HG03097 (cell line): Measurements from ENCODE around the gene KCNB1.

Experiments used
- ATAC-seq: cut with Tn5 transposase; IDR thresholded peaks from one replicate; pipeline ENCODE4 v1.9.1; 2021; ENCODE audit not compliant: unreplicated experiment, low FRiP score

Gene KCNB1

DNA sequence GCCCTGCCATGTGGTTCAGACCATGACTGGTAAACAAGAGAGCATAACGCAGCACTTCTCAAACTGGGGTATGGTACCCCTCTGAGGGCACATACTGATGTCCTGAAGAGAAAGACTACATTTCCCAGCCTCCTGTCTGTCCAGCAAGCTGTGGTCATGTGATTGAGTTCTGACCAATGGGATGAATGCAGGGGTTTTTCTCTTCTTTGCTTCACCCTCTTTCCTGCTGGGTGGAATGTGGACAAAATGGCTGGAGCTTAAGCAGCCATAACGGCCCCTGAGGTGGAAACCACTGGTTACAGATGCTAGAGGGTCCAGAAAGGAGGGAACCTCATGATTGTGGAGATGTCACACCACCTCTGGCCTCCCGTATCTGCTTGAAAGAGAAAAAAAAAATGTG, 19.4 kb upstream of the KCNB1 start:
- no peak for ATAC-seq

DNA sequence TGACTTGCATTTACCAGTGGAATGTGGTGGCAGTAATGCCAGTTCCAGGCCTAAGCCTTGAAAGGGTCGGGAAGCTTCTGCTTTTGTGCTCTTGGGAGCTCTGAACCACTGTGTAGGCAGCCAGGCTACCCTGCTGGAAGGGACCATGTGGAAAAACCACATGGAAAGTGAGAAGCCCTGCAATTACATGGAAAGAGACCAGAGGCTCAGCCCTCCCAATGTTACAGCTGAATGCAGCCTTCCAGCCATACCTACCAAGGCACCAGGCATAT, 14.9 kb upstream of the KCNB1 start:
- no peak for ATAC-seq

DNA sequence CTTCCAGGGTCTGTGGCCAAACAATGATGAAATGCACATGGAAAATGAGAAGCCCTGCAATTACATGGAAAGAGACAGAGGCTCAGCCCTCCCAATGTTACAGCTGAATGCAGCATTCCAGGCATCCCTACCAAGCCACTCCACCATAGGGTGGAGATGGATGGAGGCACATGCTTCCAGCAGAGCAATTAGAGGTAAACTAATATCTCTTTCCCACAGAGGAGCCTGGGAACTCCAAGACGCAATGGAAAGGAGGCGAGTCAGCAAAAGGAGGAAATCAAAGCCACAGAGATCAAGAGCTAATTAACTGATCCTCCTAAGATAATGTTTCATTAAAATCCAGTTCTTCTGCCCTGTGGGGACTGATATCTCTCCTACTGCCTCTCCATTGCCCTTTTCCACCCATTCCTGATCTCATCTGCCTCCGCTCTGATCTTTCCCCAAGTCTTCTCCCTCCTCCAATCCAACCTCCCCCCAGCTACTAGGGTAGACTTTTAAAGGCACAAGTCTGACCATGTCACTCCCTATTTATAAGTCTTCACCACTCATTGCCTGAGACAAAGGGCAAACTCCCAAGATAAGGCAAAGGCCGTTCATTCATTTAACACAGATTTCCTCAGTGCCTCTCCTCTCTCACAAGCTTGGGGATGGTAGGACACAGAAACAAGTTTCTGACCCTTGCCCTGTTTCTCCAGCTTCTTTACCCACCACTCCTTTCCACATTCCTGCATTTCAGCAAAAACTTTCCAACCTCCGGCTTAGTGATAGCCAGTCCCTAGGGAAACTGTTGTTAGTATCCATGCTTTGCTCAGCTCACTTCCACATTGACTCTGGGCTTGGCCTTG, 14.3 kb upstream of the KCNB1 start:
- ATAC-seq, result no peak

DNA sequence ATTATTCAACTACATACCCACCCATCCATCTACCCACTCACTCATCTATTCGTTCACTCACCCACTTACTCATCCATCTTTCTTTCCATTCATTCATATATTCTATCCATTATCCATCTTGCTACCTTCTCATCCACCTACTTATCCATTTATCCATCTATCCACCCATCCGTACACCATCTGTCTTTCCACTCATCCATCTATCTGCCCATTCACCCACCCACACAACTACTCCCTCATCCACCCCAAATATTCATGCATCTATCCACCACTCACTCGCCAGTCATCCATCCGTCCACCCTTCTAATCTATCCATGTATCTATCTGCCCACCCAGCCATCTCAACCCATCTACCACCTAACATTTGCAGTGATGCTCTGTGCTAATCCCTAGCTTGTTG, 13.6 kb upstream of the KCNB1 start:
- ATAC-seq, result no peak

DNA sequence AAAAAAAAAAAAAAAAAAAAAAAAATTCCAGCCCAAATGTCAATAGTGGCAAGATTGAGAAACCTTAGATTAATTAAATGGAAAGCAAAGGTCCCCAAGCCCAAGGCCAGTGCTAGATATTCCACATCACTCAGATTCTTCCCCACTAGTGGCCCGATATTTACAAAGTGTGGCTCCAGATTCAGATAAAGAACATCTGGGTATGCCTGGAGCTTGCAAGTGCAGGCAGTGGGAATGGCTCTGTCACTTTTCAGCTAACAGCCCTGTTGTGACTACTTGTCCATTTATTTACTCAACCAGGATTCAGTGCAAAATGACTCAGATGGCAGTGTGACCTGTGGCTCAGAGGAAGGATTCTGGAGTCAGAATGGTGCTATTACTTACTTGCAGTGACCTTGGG, 8.2 kb upstream of the KCNB1 start:
- no peak for ATAC-seq

DNA sequence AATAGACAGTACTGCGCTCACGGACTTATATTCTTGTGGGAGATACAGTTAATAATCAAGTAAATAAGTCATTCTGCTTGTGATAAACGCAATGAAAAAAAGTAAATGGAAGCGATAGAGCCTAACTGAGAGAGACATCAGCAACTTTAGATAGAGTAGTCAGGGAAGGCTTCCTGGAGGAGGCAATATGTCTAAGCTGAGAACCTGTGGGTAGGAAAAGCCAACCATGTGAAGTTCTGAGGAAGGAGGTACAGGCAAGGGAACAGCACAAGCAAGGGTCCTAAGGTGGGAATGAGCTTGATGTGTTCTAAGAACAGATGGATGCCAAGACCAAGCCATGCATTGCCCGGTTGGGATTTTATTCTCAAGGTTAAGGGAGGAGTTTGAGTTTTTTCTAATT, 7.2 kb upstream of the KCNB1 start:
- no peak for ATAC-seq

DNA sequence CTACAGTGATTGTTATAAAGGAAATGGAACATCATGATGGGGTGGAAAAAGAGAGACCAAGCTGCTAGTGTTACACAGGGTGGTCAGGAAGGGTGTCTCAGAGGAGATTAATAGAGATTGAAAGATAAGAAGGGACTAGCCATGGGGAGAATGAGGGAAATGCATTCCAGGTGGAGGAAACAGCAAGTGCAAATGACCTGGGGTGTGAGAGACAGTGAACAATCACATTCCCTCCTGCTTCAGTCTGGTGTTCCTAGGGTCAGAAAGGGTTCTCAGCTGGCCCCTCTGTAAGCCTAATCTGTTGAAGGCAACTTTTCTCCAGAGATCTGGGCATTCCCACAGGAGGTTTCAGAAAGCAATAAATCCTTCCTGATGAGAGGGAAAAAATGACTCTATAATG, 3.6 kb upstream of the KCNB1 start:
- ATAC-seq, result no peak

DNA sequence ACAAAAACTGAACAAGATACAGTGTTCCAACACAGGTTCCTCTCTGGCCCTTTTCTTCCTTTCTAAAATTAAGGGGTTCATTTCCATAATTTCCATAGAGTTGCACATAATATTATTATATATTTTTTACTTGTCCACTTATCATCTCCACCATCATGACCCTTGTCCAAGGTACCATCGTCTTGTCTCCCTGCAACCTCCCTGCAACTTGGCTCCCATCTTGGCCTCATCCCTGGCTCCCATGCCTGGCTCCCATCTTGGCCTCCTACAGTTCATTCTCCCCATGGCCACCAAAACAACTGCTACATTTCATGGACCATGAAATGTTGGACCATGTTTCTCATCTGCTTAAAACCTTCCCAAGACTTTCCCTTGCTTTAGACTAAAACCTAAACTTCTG, 3.1 kb upstream of the KCNB1 start:
- no peak for ATAC-seq

DNA sequence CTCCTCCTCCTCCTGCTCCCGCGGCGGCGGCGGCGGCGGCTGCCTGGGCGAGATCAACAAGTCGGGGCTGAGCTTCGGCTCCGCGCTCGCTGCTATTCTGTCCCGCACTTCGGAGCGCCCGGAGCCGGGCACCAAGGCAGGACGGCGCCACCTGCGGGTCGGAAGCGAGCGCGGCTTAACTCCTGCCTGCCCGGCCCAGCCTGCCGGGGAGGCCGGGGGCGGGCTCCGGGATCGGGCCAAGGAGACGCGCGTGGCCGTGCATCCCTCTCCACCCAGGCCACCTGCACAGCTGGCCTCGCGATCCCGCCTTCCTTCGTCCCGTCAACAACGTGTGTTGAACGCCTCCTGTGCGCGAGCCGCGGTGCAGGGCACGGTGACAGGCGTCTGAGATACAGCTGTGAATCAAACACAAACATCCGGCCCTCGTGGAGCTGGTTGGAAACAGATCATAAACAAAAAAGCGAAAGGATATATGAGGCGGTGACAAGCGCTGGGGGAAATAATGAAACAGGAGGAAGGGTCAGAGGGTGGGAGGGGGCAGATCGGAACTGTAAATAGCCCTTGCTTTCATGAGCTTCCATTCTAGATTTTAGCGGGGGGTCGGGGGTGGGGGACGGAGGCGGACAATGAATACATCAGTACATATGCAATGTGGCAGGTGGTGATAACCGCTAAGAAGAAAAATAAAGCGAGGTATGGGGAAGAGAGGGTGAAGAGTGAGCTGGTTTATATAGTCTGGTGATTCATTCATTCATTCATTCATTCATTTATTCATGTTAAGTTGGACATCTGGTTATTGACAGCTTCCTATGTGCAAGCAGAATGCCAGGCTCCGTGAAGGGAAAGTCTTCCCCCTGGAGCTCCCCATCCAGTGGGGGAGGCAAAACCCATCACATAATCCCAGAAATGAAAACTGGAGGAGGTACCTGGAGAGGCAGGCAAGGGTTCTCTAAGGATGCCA, 2.0 kb upstream of the KCNB1 start:
- ATAC-seq, result no peak

DNA sequence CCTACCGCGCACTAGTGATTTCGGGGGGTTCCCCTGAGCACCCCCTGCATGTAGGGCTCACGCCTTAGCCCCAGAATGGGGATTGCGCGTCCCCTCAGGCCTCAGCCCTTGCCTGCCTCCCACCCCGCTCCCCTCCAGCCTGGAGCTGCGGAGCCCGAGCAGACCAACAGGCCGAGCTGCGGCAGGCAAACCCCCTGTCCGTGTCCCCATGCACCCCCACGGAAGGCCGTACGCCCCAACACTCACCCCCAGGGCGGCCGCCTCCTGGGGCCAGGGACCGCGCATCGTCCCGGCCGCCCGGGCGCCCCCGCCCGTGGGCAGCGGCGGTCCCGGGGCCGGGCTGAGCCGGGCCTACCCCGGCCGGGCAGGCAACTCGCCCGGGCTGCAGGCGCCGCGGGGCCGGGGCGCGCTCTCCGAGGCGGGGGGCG, 1.2 kb upstream of the KCNB1 start:
- ATAC-seq, result no peak

DNA sequence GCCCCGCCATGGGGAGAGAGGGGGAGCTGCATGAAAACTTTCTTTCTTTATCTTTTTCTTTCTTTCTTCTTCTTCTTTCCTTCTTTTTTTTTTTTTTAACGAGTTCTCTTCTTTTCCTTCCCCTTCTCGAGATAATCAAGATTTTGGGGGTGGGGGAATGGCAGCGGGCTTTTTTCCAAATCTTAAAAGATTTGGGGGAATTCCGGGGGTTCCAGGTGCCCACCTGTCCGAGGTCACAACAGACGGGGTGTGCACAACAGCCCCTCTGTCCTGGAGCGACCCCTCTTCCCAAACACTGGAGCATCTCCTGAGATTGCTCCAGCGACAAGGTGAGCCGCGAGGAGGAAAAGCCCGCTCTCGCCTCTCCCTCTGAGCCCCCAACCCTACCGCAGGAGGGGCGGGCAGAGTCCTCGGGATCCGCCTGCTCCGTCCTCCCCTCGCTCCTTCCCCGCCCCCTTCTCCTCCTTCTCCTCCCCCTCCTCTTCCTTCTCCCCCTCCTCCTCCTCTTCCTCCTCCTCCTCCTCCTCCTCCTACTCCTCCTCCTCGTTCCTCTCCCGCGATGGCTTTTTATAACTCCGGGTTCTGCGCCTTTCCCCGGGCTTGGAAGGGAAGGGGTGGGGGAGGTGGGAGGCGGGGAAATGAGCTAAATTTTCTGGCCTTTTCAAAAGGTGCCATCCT, 689 bp upstream of the KCNB1 start:
- no peak for ATAC-seq

DNA sequence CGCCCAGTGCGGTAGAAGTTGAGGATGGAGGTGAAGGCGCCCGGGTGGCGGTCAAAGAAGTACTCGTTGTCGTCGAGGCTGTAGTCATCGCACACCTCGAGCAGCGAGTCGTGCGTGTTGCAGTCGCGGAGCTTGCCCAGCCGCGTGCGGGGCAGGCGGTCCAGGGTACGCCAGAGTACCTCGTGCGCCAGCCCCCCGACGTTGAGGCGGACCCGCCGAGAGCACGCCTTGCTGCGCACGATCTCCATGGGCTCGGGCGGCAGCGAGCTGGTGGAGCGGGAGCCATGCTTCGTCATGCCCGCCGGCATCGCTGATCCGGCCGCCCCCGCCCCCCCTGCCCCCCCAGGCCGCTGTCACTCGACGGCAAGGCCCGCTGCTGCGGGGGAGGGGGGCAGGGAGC, 295 bp downstream of the KCNB1 start:
- no peak for ATAC-seq

DNA sequence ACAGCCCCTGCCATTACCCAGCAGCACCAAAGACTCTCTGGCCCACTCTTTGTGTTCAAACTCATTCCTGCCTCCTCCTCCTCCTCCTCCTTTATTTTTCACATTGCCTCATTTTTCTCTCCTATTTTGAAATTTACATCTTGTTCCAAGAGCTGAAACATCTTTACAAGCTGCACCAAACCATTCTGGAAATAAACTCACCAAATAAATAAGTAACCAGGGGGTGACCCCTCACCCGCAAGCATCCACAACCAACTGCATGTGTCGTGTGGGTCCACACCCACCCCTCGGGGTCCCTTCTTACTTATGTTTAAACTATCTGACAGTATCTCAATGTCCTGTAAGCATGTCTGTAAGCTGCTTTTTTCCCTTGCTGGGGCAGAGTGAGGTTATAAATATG, 1.4 kb downstream of the KCNB1 start:
- no peak for ATAC-seq

DNA sequence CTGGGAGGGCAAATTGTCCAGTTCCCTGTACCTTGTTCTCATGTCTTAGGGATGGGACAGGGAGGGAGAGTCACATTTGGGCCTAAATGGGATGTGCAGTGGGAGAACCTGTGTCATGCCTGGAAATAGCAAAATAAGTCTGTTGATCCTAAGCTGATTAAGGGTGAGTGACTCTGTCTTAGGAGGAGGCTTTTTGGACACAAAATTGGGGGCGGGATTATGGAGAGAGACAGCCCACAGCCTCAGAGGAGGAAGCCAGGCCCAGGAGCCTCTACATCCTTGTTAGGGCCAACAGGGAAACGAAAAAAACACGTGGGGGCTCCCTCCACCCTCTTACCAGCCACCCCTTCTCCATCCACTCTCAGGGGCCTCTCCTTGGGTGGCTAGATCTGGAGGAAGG, 2.2 kb downstream of the KCNB1 start:
- ATAC-seq, result no peak

DNA sequence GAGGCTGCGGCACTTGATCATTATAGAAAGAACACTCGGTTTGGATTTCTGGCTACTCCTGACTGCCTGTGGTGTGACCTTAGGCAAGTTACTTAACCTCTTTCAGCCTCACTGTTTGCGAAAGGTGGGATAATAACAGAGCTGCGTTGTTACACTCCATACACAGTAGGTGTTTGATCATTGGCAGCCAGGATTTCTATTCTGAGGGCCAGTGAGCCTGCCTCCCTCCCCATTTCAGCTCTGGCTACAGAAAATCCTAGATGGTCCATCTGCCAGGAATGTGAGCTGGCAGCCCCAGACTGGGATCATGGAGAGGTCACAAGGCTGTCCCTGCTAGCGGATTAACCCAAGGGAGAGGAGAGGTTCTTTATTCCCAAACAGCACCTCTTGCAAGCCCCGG, 2.7 kb downstream of the KCNB1 start:
- no peak for ATAC-seq

DNA sequence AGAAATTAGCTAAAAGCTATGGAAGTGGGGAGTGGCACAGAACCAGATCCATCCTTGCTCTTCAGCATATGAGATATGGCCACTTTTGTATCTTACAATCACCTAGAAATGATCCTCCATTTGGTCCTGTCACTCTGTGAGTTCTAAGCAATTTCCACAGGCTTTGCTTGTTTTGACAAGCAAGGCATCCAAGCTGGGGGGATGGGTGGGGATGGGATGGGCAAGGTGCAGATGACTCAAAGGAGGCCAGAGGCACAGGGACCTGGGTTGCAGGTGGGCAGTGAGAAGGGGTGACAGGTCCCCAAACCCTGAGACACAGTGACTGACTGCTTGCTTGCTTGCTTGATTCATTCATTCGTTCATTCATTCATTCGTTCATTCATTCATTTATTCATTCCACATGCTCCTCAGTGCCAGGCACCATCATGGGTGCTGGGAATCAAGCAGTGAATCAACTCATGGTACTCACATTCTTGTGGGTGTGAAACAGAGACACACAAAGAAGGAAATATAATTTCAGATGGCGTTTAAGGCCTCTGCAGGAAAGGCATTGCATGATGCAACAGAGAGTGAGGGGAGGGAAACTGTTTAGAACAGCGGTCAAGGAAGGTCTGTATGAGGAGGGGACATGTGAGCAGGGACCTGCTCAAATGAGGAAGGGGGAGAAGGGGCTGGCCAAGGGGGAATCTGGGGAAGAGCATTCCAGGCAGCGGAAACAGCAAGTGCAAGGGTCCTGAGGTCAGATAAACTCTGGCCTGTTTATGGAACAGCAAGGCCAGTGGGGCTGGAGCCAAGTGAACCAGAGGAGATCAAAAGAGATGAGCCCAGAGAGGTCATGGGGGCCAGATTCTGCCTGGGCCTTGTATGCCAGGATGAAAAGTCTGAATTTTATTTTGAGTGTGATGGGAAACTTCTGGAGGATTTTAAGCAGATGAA, 3.4 kb downstream of the KCNB1 start:
- ATAC-seq, result no peak

DNA sequence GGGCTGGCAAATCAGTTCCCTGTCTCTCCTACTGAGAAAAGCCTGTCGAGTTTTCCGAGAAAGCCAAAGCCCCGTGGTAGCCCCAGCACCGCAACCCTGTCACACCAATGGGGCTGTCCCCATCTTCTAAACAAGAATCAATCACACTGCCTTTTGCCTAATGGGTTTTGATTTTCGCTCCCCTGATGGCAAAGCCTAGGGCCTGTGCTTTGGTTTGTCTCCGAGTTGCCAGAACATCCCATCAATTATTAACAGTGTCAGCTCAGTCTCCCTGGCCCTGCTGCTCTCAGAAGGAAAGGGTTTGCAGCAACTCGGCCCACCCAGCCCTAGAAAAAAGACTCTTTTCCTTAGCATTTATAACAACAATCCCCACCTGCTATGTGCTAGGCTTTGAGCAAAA, 4.2 kb downstream of the KCNB1 start:
- no peak for ATAC-seq

DNA sequence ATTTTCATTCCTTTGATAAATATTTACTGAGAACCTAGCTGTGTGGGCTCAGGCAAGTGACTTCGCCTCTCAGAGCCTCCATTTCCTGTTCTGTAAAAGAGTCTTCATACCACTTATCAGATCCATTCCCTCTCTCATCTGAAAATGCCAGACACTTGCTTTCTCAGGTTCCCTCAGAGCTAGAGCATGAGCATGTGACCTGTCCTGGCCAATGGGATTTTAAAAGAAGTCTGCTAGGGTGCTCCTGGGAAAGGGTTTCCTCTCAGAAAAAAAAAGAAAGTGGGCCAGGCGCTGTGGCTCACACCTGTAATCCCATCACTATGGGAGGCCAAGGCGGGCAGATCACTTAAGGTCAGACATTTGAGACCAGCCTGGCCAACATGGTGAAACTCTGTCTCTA, 5.3 kb downstream of the KCNB1 start:
- no peak for ATAC-seq

DNA sequence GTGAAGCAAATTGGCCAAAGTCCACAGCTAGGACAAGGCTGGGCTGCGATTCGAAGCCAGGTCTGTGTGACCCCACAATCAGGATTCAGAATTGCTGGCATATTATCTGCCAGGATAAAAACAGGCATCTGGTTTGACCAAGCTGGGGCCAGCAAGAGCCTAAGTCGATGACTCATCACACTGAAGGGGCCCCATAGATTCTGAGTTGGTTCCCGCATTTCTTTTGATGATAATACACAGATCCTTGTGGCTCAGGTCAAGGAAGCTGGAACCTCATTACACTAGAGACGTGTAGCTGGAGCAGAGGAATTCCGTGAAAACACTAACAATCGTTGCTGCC, 6.5 kb downstream of the KCNB1 start:
- no peak for ATAC-seq

DNA sequence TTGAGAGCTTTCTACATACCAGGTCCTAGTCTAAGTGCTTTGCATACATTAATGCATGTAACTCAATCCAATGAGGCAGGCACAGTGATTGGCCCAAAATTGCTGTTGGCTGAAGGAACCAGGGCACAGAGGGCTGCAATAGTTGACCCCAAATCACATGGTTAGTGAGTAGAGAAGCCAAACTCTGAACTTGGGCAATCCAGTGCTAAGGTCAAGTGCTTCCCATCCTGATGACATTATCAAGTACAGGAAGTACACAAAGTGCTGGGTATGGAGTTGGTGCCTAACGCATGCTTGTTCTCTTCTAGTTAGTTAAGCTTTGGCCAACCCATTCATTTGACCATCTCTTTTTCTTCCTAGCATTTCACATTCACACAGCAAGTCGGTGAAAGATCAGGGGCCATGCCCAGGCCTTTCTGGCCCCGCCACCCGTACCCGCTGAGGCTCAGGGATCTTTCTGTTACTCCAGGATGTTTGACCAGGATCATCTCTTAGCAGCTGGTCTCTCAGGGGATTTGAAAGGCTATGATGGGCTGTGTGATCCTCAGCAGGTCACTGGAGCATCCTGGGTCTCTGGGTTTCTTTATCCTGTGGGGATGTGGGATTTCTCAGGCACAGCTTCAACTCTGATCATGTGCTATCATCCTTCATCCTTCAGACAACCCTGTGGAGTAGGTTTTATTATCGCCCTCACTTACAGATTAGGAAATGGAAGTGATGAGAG, 7.0 kb downstream of the KCNB1 start:
- no peak for ATAC-seq
